Measurements from ENCODE around the gene LIN52.

LIN52 gene

DNA sequence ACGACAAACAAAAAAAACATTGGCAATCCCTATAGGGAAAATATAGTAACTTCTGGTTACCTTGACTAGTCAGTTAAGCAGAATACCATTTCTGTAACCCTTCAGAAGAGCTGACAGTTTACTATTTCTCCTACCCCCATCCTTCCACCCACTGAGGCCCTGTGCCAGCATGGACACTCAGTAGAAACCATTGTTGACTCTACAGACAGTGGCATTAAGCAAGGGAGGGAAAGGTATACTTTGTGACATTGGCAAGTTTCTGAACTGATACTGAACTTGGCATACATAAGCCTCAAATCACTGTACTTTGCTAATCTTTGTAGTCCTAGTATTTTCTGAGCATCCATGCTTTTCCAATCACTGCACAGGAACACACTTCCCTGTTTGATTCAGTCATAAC lies 121.1 kb downstream of the LIN52 start:
- TF ChIP-seq, protein P1, sequence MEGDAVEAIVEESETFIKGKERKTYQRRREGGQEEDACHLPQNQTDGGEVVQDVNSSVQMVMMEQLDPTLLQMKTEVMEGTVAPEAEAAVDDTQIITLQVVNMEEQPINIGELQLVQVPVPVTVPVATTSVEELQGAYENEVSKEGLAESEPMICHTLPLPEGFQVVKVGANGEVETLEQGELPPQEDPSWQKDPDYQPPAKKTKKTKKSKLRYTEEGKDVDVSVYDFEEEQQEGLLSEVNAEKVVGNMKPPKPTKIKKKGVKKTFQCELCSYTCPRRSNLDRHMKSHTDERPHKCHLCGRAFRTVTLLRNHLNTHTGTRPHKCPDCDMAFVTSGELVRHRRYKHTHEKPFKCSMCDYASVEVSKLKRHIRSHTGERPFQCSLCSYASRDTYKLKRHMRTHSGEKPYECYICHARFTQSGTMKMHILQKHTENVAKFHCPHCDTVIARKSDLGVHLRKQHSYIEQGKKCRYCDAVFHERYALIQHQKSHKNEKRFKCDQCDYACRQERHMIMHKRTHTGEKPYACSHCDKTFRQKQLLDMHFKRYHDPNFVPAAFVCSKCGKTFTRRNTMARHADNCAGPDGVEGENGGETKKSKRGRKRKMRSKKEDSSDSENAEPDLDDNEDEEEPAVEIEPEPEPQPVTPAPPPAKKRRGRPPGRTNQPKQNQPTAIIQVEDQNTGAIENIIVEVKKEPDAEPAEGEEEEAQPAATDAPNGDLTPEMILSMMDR (IDR thresholded peaks at IDR 0.05; ENCODE audit: low read depth, low read length) = no peak
- TF ChIP-seq EZH2phosphoT487 (IDR thresholded peaks at IDR 0.05; ENCODE audit: low read depth) = no peak
- H3K4me2 ChIP-seq (ENCODE audit: low read length) = no peak overlapping the region
- H3K4me3 ChIP-seq (ENCODE audit: low read length) = no peak overlapping the region
- peaks cover 8% of the 10 kb centered on the region for H3K4me1 ChIP-seq (ENCODE audit: low read length)
- no peaks in the 10 kb centered on the region for H3K36me3 ChIP-seq (replicated peaks; ENCODE audit: low read depth, low read length)
- H3K79me2 ChIP-seq (ENCODE audit: low read length) = no peaks in the 10 kb centered on the region
- no peak overlapping the region for H2AFZ ChIP-seq (ENCODE audit: low read depth, low read length)
- H3K27me3 ChIP-seq (ENCODE audit: low read depth, low read length) = no peaks in the 10 kb centered on the region
- no peak overlapping the region for H3K9ac ChIP-seq (ENCODE audit: low read length)
- H3K27ac ChIP-seq (ENCODE audit: low read length) = no peak overlapping the region
- H3K9me3 ChIP-seq (ENCODE audit: insufficient read depth, low read length) = no peaks in the 10 kb centered on the region
- no peaks in the 10 kb centered on the region for H4K20me1 ChIP-seq (ENCODE audit: insufficient read depth, low read length)

- Histone ChIP-seq H4K20me1 (ENCODE audit: insufficient read depth, low read length) (no peaks in the 10 kb centered on the region), H3K9ac (ENCODE audit: low read length) (no peak overlapping the region), H3K79me2 (ENCODE audit: low read length) (no peaks in the 10 kb centered on the region), H3K36me3 (replicated peaks; ENCODE audit: low read depth, low read length) (no peaks in the 10 kb centered on the region), H3K27ac (ENCODE audit: low read length) (no peak overlapping the region), H3K27me3 (ENCODE audit: low read depth, low read length) (no peaks in the 10 kb centered on the region), H3K4me2 (ENCODE audit: low read length) (no peak overlapping the region), H3K9me3 (ENCODE audit: insufficient read depth, low read length) (no peaks in the 10 kb centered on the region), H3K4me1 (ENCODE audit: low read length) (no peaks in the 10 kb centered on the region), H3K4me3 (ENCODE audit: low read length) (no peak overlapping the region), H2AFZ (ENCODE audit: low read depth, low read length) (no peak overlapping the region)
- TF ChIP-seq EZH2phosphoT487 (IDR thresholded peaks at IDR 0.05; ENCODE audit: low read depth) = no peak
- TF ChIP-seq, protein P1 (IDR thresholded peaks at IDR 0.05; ENCODE audit: low read depth, low read length) = peak; percentile 58
Measured at GRCh38 chr14:74207943-74208342, 123.2 kb downstream of the LIN52 start.

GRCh38 chr14:74208642-74209041 lies 123.9 kb downstream of the LIN52 start:
- H3K4me2 ChIP-seq (ENCODE audit: low read length) = no peak overlapping the region
- no peaks in the 10 kb centered on the region for H3K9me3 ChIP-seq (ENCODE audit: insufficient read depth, low read length)
- H4K20me1 ChIP-seq (ENCODE audit: insufficient read depth, low read length) = no peaks in the 10 kb centered on the region
- H2AFZ ChIP-seq (ENCODE audit: low read depth, low read length) = no peak overlapping the region
- no peaks in the 10 kb centered on the region for H3K4me1 ChIP-seq (ENCODE audit: low read length)
- H3K27ac ChIP-seq (ENCODE audit: low read length) = no peak overlapping the region
- H3K4me3 ChIP-seq (ENCODE audit: low read length) = no peak overlapping the region
- no peak overlapping the region for H3K9ac ChIP-seq (ENCODE audit: low read length)
- TF ChIP-seq EZH2phosphoT487 (IDR thresholded peaks at IDR 0.05; ENCODE audit: low read depth) = no peak
- TF ChIP-seq, protein P1 (IDR thresholded peaks at IDR 0.05; ENCODE audit: low read depth, low read length) = no peak
- H3K79me2 ChIP-seq (ENCODE audit: low read length) = no peaks in the 10 kb centered on the region
- no peaks in the 10 kb centered on the region for H3K36me3 ChIP-seq (replicated peaks; ENCODE audit: low read depth, low read length)
- no peaks in the 10 kb centered on the region for H3K27me3 ChIP-seq (ENCODE audit: low read depth, low read length)

- Histone ChIP-seq H3K9me3 (ENCODE audit: insufficient read depth, low read length) (no peaks in the 10 kb centered on the region), H3K4me2 (ENCODE audit: low read length) (no peak overlapping the region), H4K20me1 (ENCODE audit: insufficient read depth, low read length) (no peaks in the 10 kb centered on the region), H3K9ac (ENCODE audit: low read length) (no peak overlapping the region), H3K4me3 (ENCODE audit: low read length) (no peak overlapping the region), H2AFZ (ENCODE audit: low read depth, low read length) (no peak overlapping the region), H3K36me3 (replicated peaks; ENCODE audit: low read depth, low read length) (no peaks in the 10 kb centered on the region), H3K4me1 (ENCODE audit: low read length) (no peaks in the 10 kb centered on the region), H3K27ac (ENCODE audit: low read length) (no peak overlapping the region), H3K79me2 (ENCODE audit: low read length) (no peaks in the 10 kb centered on the region), H3K27me3 (ENCODE audit: low read depth, low read length) (no peaks in the 10 kb centered on the region)
- TF ChIP-seq, protein P1 (IDR thresholded peaks at IDR 0.05; ENCODE audit: low read depth, low read length) = no peak
- TF ChIP-seq EZH2phosphoT487 (IDR thresholded peaks at IDR 0.05; ENCODE audit: low read depth) = no peak
Measured at GRCh38 chr14:74211945-74212580, 127.3 kb downstream of the LIN52 start.

Data from OCI-LY3 (cell line).